T-cell (primary cell): ENCODE data around the gene CUL1. TPM values are rescaled to one million over a fixed set of nuclear protein-coding genes. Genes with fewer than 3 reads are reported as not detected.

ENCODE experiments used
- ATAC-seq, 4 experiments: fragments of 200-7000 bp in 3 of 4; fragments of 150-1000 bp in 1 of 4; cut with Tn5 transposase; replicated peaks in 1 of 4; 1 replicate in 3 of 4; 2 replicates in 1 of 4; pipeline ENCODE4 v1.10.0; 2021; ENCODE audit warnings: moderate library complexity in 3 of 4, mild to moderate bottlenecking in 2 of 4, moderate number of reproducible peaks in 1 of 4
- CTCF ChIA-PET, 2 donors: fragments of 300-600 bp; sonication (Branson Sonifier 250); formaldehyde crosslinking; loops; one replicate each; lab custom pipeline; 2022; ENCODE audit warnings: antibody characterized with exemption in 2 of 2; lab: Charles Lee
- POLR2A ChIA-PET, 2 donors: fragments of 300-600 bp; sonication (Branson Sonifier 250); formaldehyde crosslinking; loops; one replicate each; lab custom pipeline; 2022; ENCODE audit warnings: antibody characterized with exemption in 2 of 2; lab: Charles Lee
- DNase-seq, 35 experiments: peaks; one replicate each; pipeline versions ENCODE4 v3.0.0 to v3.0.0-alpha.2; 2013 to 2023
- H3K27ac ChIP-seq: one replicate; pipeline ENCODE4 v1.5.1; 2013; ENCODE audit warnings: low read length
- H3K27me3 ChIP-seq, 2 experiments: replicated peaks in 1 of 2; 1 replicate in 1 of 2; 2 replicates in 1 of 2; pipeline versions ENCODE4 v1.6.1 to v1.7.0; 2013; ENCODE audit warnings: low read length in 1 of 2, mixed read lengths in 1 of 2; ENCODE audit not compliant: control insufficient read depth in 2 of 2, insufficient read depth in 2 of 2; ENCODE audit errors: extremely low read depth in 1 of 2
- H3K36me3 ChIP-seq, 2 donors: 1 replicate in 1 of 2; 2 replicates in 1 of 2; pipeline versions ENCODE4 v1.6.1 to v1.7.0; 2013; ENCODE audit warnings: low read length in 1 of 2; ENCODE audit not compliant: control insufficient read depth in 2 of 2, insufficient read depth in 1 of 2; ENCODE audit errors: extremely low read depth in 1 of 2
- H3K4me1 ChIP-seq, 2 experiments: 1 replicate in 1 of 2; 2 replicates in 1 of 2; pipeline versions ENCODE4 v1.6.1 to v1.7.0; 2013; ENCODE audit warnings: low read length in 2 of 2, mixed read lengths in 1 of 2; ENCODE audit not compliant: insufficient read depth in 2 of 2, control insufficient read depth in 1 of 2; ENCODE audit errors: extremely low read depth in 1 of 2
- H3K4me3 ChIP-seq, 2 donors: 1 replicate in 1 of 2; 2 replicates in 1 of 2; pipeline versions ENCODE4 v1.5.1 to v1.7.0; 2013; ENCODE audit warnings: mild to moderate bottlenecking in 2 of 2, low read length in 1 of 2, moderate library complexity in 1 of 2; ENCODE audit not compliant: control insufficient read depth in 1 of 2; ENCODE audit errors: extremely low read depth in 1 of 2
- H3K9me3 ChIP-seq: 2 replicates; pipeline ENCODE4 v1.7.0; 2013
- H3K27ac Mint-ChIP-seq, 2 donors: one replicate each; pipeline ENCODE4 v1.8.0; 2020 to 2021; ENCODE audit warnings: mild to moderate bottlenecking in 2 of 2, mixed read lengths in 2 of 2
- H3K27me3 Mint-ChIP-seq, 2 donors: one replicate each; pipeline ENCODE4 v1.8.0; 2021 to 2022; ENCODE audit warnings: mixed read lengths in 2 of 2
- H3K36me3 Mint-ChIP-seq: one replicate; pipeline ENCODE4 v1.8.0; 2021; ENCODE audit warnings: mixed read lengths
- H3K4me1 Mint-ChIP-seq, 3 donors: one replicate each; pipeline ENCODE4 v1.8.0; 2020 to 2022; ENCODE audit warnings: mixed read lengths in 3 of 3, mild to moderate bottlenecking in 1 of 3
- H3K4me3 Mint-ChIP-seq, 3 donors: one replicate each; pipeline ENCODE4 v1.8.0; 2020 to 2022; ENCODE audit warnings: mild to moderate bottlenecking in 3 of 3, mixed read lengths in 3 of 3, moderate library complexity in 3 of 3
- H3K9me3 Mint-ChIP-seq, 3 donors: one replicate each; pipeline ENCODE4 v1.8.0; 2020 to 2022; ENCODE audit warnings: mixed read lengths in 3 of 3
- WGBS: methylation state at CpG from one replicate; pipeline ENCODE4 v1.1.5; 2013; ENCODE audit warnings: missing lambda C conversion rate; ENCODE audit not compliant: insufficient coverage; 5-methylcytosine and 5-hydroxymethylcytosine counted together
- total RNA-seq, 35 experiments: library from RNA in 6 of 35; stranded (reverse) in 6 of 35; fragments of 120-200 nt in 1 of 35; gene quantifications; one replicate each; pipeline versions ENCODE4 v1.2.1 to v1.2.4 and lab custom pipeline; 2013 to 2026

CUL1 gene
- total RNA-seq, 5 donors from 2014 or later (not counting 1 experiment from before 2014, with no cell fraction given): 42.3 to 53.7 (median 49.9) TPM

GRCh38 chr7:148664324-148664723 lies 34.4 kb upstream of the CUL1 start:
- Histone ChIP-seq H3K27ac (no peak overlapping the region), H3K9me3 (no peaks in the 10 kb centered on the region), H3K36me3 (no peaks in the 10 kb centered on the region), H3K27me3 (no peaks in the 10 kb centered on the region), H3K4me1 (no peaks in the 10 kb centered on the region), H3K4me3 (no peak overlapping the region)
- Mint-ChIP-seq H3K4me1 (peaks cover 1 to 4% (median 2%) of the 10 kb centered on the region in 3 donors), H3K36me3 (no peaks in the 10 kb centered on the region), H3K9me3 (no peaks in the 10 kb centered on the region), H3K27ac (no peak overlapping the region), H3K4me3 (no peak overlapping the region), H3K27me3 (no peaks in the 10 kb centered on the region)
- WGBS: 20% methylated on average over 1 of the region's 6 CpGs
- no peak for ATAC-seq
- DNase-seq: no peak
- CTCF ChIA-PET: no interaction called here
- POLR2A ChIA-PET: no interaction called here

- Histone ChIP-seq H3K36me3 (no peaks in the 10 kb centered on the region), H3K4me1 (no peaks in the 10 kb centered on the region), H3K27me3 (no peaks in the 10 kb centered on the region), H3K4me3 (no peak overlapping the region), H3K27ac (no peak overlapping the region), H3K9me3 (no peaks in the 10 kb centered on the region)
- Mint-ChIP-seq H3K27ac (no peak overlapping the region), H3K36me3 (no peaks in the 10 kb centered on the region), H3K27me3 (no peaks in the 10 kb centered on the region), H3K9me3 (no peaks in the 10 kb centered on the region), H3K4me1 (peaks cover 1 to 4% (median 2%) of the 10 kb centered on the region in 3 donors), H3K4me3 (no peak overlapping the region)
- ChIA-PET CTCF (no interaction called here), POLR2A (no interaction called here)
- 100% methylated on average over 2 of the region's 4 CpGs for WGBS
- ATAC-seq (no peak), DNase-seq (no peak)
These were observed 33.5 kb upstream of the CUL1 start for GRCh38 chr7:148665221-148665620.

- no peak for DNase-seq
- no peak overlapping the region for H3K27ac ChIP-seq
- H3K4me3 ChIP-seq: no peak overlapping the region
- H3K27me3 ChIP-seq: peaks cover 0 to 5% of the 10 kb centered on the region in 2 experiments
- Mint-ChIP-seq H3K9me3 (peaks cover 0 to 9% (median 4%) of the 10 kb centered on the region in 3 donors), H3K4me1 (peaks cover 0 to 3% (median 0%) of the 10 kb centered on the region in 3 donors), H3K27ac (no peak overlapping the region), H3K36me3 (peaks cover 4% of the 10 kb centered on the region), H3K27me3 (no peaks in the 10 kb centered on the region), H3K4me3 (no peak overlapping the region)
- no peaks in the 10 kb centered on the region for H3K9me3 ChIP-seq
- ChIA-PET POLR2A (interaction anchor here in 1 of 2 donors (0.5 kb wide), 1 partner anchor 123 kb away, joined by 3 read pairs; no protein-coding TSS in a partner anchor), CTCF (interaction anchor here in 1 of 2 donors (0.6 kb wide), 1 partner anchor 495 kb away, joined by 6 read pairs; no protein-coding TSS in a partner anchor)
- peaks cover 0 to 3% of the 10 kb centered on the region in 2 experiments for H3K4me1 ChIP-seq
- H3K36me3 ChIP-seq: no peaks in the 10 kb centered on the region
- WGBS: no CpG with 5 or more reads among the region's 3 CpGs
- no peak for ATAC-seq
These were observed 28.8 kb upstream of the CUL1 start for GRCh38 chr7:148669927-148670326.

- POLR2A ChIA-PET: interaction anchor here in 1 of 2 donors (0.5 kb wide), 1 partner anchor 123 kb away, joined by 3 read pairs; no protein-coding TSS in a partner anchor
- peaks cover 0 to 8% of the 10 kb centered on the region in 2 experiments for H3K27me3 ChIP-seq
- peaks cover 0 to 3% of the 10 kb centered on the region in 2 experiments for H3K4me1 ChIP-seq
- Mint-ChIP-seq H3K4me3 (no peak overlapping the region), H3K27me3 (no peaks in the 10 kb centered on the region), H3K27ac (no peak overlapping the region), H3K36me3 (peaks cover 4% of the 10 kb centered on the region), H3K4me1 (peaks cover 0 to 3% (median 0%) of the 10 kb centered on the region in 3 donors), H3K9me3 (peaks cover 0 to 9% (median 6%) of the 10 kb centered on the region in 3 donors)
- no peak overlapping the region for H3K27ac ChIP-seq
- H3K4me3 ChIP-seq: no peak overlapping the region
- H3K9me3 ChIP-seq: no peaks in the 10 kb centered on the region
- 74% methylated on average over 4 of the region's 4 CpGs for WGBS
- CTCF ChIA-PET: interaction anchor here in 1 of 2 donors (0.6 kb wide), 1 partner anchor 496 kb away, joined by 6 read pairs; no protein-coding TSS in a partner anchor
- no peaks in the 10 kb centered on the region for H3K36me3 ChIP-seq
- DNase-seq (no peak), ATAC-seq (no peak)
These were observed 28.3 kb upstream of the CUL1 start for GRCh38 chr7:148670374-148670773.

GRCh38 chr7:148670807-148671206 lies 27.9 kb upstream of the CUL1 start:
- DNase-seq: no peak
- Mint-ChIP-seq H3K36me3 (peaks cover 4% of the 10 kb centered on the region), H3K4me1 (peaks cover 0 to 3% (median 0%) of the 10 kb centered on the region in 3 donors), H3K4me3 (no peak overlapping the region), H3K9me3 (peaks cover 0 to 9% (median 6%) of the 10 kb centered on the region in 3 donors), H3K27me3 (no peaks in the 10 kb centered on the region), H3K27ac (no peak overlapping the region)
- CTCF ChIA-PET: no interaction called here
- no peak overlapping the region for H3K27ac ChIP-seq
- H3K9me3 ChIP-seq: no peaks in the 10 kb centered on the region
- H3K4me3 ChIP-seq: no peak overlapping the region
- WGBS: 59% methylated on average over 4 of the region's 4 CpGs
- peaks cover 0 to 3% of the 10 kb centered on the region in 2 experiments for H3K4me1 ChIP-seq
- POLR2A ChIA-PET: no interaction called here
- ATAC-seq: no peak
- H3K36me3 ChIP-seq: no peaks in the 10 kb centered on the region
- H3K27me3 ChIP-seq: peaks cover 0 to 12% of the 10 kb centered on the region in 2 experiments

- H3K27ac Mint-ChIP-seq: no peak overlapping the region
- CTCF ChIA-PET: no interaction called here
- DNase-seq: no peak
- peaks cover 0 to 9% (median 6%) of the 10 kb centered on the region in 3 donors for H3K9me3 Mint-ChIP-seq
- Histone ChIP-seq H3K36me3 (no peaks in the 10 kb centered on the region), H3K4me1 (peaks cover 0 to 3% of the 10 kb centered on the region in 2 experiments), H3K27me3 (peaks cover 0 to 17% of the 10 kb centered on the region in 2 experiments), H3K9me3 (no peaks in the 10 kb centered on the region), H3K27ac (no peak overlapping the region), H3K4me3 (no peak overlapping the region)
- H3K27me3 Mint-ChIP-seq: no peaks in the 10 kb centered on the region
- H3K4me1 Mint-ChIP-seq: peaks cover 0 to 3% (median 0%) of the 10 kb centered on the region in 3 donors
- WGBS: 70% methylated on average over 2 of the region's 2 CpGs
- H3K4me3 Mint-ChIP-seq: no peak overlapping the region
- H3K36me3 Mint-ChIP-seq: peaks cover 4% of the 10 kb centered on the region
- no peak for ATAC-seq
- POLR2A ChIA-PET: no interaction called here
These were observed 26.7 kb upstream of the CUL1 start for GRCh38 chr7:148672041-148672440.
